GM19239 (cell line): ENCODE results near the gene MBD3L2.
A peak's percentile ranks its signal among the peaks of the same experiment; 100 is the strongest.
"Not testable (repeated sequence)": the region's sequence is repeated elsewhere in the genome, so short reads cannot be mapped to it uniquely, and the experiment has no call there.

Experiments used
- DNase-seq: peaks from one replicate; pipeline ENCODE4 v3.0.0; 2011; ENCODE audit warnings: low spot score; ENCODE audit not compliant: insufficient read length
- FAIRE-seq: peaks from 2 replicates; lab custom pipeline; 2011; peaks lifted over from hg19 to GRCh38; lab: Jason Lieb, UNC

MBD3L2 gene

GRCh38 chr19:7058576-7058975, 9.5 kb downstream of the MBD3L2 start, which contains the start of gene MBD3L3:
Gene MBD3L3, minus strand, starts transcription at chr19:7058676. Its CDS starts 71 bp downstream, at chr19:7058605.
- FAIRE-seq, DNase-seq: not testable (repeated sequence)

- DNase-seq, FAIRE-seq: not testable (repeated sequence)
These were observed 10.9 kb downstream of the MBD3L2 start for GRCh38 chr19:7059977-7060376.

GRCh38 chr19:7063339-7063738, 14.2 kb downstream of the MBD3L2 start:
- FAIRE-seq (no peak), DNase-seq (no peak)

GRCh38 chr19:7063764-7064418, 14.8 kb downstream of the MBD3L2 start:
- FAIRE-seq, result no peak
- DNase-seq, result no peak

GRCh38 chr19:7067122-7067521, 18.0 kb downstream of the MBD3L2 start:
- FAIRE-seq, DNase-seq: not testable (repeated sequence)

GRCh38 chr19:7067716-7068115, 18.6 kb downstream of the MBD3L2 start:
- FAIRE-seq (no peak), DNase-seq (no peak)

- no peak for DNase-seq
- FAIRE-seq, result no peak
These were observed 19.5 kb downstream of the MBD3L2 start for GRCh38 chr19:7068599-7068998.

GRCh38 chr19:7069042-7069903, 20.2 kb downstream of the MBD3L2 start, which contains the start of gene ZNF557:
Gene ZNF557, plus strand, starts transcription at chr19:7069703. Its CDS starts 5,372 bp downstream, at chr19:7075075.
- peak; percentile 87 for DNase-seq
- FAIRE-seq, result peak; percentile 96

- no peak for FAIRE-seq
- DNase-seq, result no peak
These were observed 20.7 kb downstream of the MBD3L2 start for GRCh38 chr19:7069904-7070226.

- FAIRE-seq, result no peak
- DNase-seq, result no peak
These were observed 23.4 kb downstream of the MBD3L2 start for GRCh38 chr19:7072541-7072940.

- DNase-seq, result no peak
- no peak for FAIRE-seq
These were observed 25.7 kb downstream of the MBD3L2 start for GRCh38 chr19:7074705-7075282.

- FAIRE-seq, result no peak
- DNase-seq, result no peak
These were observed 27.0 kb downstream of the MBD3L2 start for GRCh38 chr19:7076151-7076550.

- FAIRE-seq (no peak), DNase-seq (no peak)
These were observed 28.9 kb downstream of the MBD3L2 start for GRCh38 chr19:7078008-7078407.

GRCh38 chr19:7083076-7083956, 34.2 kb downstream of the MBD3L2 start:
- DNase-seq (no peak), FAIRE-seq (no peak)

GRCh38 chr19:7088999-7089398, 39.9 kb downstream of the MBD3L2 start:
- FAIRE-seq (no peak), DNase-seq (no peak)

GRCh38 chr19:7098096-7098495, 49.0 kb downstream of the MBD3L2 start:
- FAIRE-seq (peak; percentile 48), DNase-seq (no peak)

- peak; percentile 95 for FAIRE-seq
- DNase-seq, result peak; percentile 76
These were observed 49.8 kb downstream of the MBD3L2 start for GRCh38 chr19:7098701-7099596.

- FAIRE-seq, result no peak
- DNase-seq, result no peak
These were observed 50.4 kb downstream of the MBD3L2 start for GRCh38 chr19:7099597-7099921.
